Measurements from ENCODE around the gene HOXD10.
A peak's percentile ranks its signal among the peaks of the same experiment; 100 is the strongest.

The HOXD10 gene

DNA sequence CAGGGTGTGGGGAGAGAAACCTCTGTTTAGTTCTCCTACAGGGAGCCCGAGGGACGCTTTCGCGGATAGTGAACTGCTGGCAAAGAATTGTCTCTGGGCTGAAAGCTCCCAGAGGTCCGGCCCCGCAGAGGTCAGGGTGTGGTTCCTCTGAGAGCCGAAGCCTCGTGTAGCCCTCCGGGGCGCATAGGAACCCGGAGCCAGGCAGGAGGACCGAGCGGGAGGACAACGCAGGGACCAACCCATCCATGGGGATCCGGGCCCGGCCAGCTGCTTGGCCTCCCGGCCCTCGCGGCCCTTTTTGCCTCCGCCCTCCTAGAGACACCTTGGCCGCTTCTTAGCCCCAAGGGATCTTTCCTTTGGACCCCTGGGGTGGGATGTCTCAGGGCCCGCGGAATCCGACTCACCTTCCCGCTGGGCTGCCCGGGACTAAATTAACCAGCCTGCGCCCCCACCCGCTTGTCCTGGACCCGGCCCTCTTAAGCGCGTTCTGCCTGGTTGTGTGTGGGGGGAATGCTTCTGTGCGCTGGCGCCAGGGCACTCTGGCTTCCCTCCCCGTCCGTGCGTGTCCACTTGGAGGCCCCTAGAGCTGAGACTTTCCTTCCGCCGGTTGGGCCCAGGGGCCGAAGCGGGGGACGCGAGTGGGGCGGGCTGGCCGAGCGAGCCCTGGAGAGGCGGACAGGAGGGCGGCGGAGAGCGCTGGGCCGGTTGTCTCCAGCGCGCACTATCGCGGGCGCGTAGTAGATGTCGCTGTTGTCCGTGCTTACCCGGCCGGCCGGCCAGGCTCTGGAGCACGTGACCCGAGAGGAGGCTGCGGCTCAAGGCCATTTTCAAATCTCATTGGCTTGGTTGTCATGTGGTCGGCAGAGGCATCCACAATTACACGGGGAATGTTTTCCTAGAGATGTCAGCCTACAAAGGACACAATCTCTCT, at the start of gene HOXD10:
Gene HOXD10, plus strand, starts transcription at position 896 of the 931 bp plus-strand sequence. CDS start 56 bp downstream, outside the sequence.
- DNase-seq = no peak

DNA sequence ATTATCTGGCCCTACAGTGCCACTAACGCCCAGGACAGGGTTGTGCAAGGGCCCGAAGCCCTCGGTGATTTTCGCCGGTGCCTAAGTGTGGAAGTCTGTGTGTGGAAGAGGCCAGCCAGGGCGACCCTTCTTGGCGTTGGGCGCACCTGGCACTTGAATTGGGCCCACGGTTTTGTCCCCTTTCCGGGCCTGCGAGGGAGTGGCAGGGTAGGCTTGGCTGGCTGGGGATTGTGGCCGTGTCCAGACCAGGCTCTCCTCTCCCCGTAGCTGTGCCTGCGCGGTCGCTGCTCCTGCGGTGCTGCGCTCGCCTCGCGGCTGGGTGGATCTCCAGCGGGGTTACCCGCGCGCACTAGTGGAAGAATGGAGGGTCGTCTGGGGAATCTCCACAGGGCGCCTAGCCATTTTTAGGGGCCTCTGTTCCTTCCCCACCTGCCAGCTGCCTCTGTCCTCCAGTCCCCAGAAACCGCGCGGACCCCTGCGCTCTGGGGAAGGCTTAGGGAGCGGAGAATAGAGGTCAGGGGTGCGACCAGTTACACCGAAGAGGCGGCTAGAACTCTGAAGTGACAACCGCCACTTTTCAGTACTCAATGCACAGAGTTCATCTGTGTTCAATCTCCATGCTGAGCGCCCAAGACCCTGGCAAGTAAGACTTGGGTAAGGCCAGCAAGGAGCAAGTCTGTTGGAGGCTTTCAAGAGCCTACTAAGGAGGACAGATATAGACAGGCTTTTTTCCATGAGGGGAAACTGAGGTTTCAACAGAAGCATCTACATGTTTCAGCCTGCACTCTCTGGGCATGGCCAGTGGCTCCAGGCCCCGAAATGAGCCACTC, 48.8 kb upstream of the HOXD10 start:
- DNase-seq = no peak

DNA sequence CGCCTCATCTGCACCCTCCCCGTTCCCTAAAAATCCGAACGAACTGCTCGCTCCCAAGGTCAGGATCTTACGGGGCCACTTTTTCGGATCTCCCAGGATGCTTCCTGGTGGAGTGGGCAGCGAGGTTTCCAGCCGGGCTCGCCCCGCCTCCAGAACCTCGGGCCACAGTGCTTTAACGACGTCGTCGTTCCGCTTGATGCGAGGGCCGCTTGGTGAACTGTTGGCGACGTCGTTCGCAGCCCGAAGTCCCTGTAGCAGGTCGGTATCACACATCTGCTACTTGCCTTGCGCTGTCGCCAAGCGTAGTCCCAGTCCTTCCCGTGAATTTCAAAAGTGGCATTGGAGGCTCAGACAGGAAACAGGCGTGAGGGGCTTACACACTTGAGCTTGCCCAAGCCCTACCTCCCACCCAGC, 48.2 kb upstream of the HOXD10 start:
- no peak for DNase-seq

DNA sequence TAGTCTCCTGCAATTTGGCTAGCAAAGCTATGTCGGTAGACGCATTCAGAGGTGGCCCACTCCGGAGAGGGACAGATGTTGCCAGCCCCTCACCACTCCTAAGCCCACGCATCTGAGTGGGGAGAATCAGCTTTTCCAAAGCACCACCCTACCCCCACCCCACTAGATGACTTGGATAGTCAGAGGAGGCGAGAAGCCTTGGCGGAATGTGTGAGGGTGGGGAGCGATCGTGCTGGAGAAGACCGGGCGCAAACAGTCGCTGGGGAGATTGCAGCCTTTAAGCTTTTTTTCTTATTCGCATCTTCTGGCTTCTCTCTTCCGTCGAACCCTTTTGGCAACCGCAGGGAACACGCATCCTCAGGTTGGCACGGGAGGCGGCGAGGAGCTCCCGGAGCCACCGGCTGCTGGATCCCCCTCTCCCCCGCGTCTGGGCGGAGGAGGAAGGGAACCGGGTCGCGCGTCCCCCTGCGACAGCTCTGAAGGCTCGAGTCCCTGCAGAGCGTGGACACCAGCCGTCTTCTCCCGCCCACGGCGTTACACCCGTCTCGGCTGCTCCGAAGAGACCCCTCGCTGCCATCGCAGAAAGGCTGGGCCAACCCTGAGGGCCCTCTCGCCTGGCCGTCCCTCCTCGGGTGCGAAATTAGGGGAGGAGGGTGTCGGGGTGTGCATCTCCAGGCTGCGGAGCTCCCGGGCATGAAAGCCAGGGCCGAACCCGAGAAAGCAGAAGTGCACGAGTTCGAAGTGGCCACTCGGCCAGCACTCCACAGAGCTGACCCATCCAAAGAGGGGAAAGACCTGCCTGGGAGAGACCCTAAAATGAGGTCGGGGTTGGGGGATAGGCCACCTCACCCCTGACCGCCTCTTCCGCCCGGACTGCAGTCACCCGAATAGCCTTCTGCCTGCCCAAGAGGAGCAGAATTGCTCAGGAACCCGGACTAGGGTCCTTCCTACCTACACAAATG, 45.0 kb upstream of the HOXD10 start:
- DNase-seq = no peak

DNA sequence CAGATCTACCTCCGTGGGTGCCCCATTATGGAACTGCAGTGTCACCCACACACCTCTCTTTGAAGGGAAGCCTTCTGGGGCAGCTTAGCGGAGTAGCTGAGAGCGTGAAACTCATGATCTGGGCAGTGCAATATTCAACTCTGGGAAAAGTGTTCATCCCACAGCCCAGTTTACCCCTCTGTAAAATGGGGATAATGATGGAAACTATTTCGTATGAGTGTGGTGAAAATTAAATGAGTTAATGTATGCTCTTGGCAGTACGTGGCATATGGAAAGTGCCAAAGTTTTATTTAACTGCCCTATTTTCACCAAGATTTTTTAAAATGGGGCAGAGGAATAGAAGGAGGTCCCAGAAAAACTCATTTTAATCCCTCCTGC, 44.3 kb upstream of the HOXD10 start:
- DNase-seq = no peak

DNA sequence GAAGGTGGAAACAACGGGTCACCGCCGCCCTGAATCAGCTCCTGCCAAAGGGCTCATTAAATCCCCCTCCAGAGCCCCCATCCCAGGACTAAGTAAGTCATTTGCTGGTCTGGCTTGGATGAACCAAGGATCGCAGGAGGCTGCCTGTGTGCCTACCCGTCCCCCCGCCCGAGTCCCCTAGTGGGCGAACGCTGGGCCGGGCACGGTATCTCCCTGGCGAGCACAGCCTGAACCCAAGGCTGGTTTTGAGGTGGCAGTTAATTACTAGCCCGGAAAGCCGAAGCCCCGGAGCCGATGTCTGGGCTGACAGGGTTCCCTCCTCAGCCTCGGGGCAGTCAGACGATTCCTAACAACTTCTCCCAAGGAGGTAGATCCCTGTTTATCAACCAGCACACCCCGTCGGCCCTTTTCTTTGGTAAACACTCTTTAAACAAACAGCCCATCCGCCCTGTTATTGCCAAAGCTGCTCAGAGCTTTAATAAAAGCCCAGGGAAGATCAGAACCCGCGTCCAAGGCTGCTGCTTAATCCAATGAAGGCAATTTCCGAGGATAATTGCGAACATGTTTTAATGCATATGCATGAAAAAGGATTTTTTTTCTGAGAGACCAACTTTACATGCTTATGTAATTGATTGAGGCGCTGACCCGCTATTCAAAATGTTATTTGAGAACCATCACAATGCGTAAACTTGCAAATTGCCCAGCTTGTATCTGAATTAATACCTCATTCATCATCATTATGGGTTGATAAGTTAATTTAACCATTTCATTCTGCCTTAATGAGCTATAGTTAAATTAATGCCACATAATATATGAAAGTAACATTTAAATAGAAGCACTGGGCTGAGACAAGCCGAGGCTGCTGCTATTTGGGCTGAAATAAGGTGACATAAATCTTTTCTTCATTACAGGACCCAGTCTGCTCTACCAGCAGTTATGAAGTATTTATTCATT, 43.4 kb upstream of the HOXD10 start:
- DNase-seq = no peak

DNA sequence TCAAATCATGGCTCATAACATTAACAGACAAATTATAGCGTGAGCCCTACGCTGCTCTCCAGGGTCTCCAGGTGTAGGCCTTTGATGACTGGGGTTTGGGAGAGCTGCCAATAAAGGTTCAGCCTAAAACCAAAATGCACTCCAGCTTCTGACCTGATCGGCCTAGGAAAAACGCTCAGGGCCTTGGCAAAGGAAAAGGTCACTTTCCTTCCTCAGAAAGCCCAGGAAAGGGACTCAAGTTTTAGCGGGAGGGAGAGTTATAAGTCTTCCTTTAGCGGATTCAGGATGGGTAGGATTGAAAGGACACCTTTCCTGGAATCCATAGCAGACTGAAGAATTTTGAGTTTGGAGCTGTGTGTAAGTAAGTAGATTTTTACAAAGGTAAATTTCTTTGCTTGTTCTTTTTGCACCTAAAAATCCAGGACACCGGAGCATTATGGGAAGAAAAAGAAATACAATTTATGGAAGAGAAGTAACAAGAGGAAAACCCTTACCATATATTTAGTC, 41.6 kb upstream of the HOXD10 start:
- DNase-seq = peak; percentile 11

DNA sequence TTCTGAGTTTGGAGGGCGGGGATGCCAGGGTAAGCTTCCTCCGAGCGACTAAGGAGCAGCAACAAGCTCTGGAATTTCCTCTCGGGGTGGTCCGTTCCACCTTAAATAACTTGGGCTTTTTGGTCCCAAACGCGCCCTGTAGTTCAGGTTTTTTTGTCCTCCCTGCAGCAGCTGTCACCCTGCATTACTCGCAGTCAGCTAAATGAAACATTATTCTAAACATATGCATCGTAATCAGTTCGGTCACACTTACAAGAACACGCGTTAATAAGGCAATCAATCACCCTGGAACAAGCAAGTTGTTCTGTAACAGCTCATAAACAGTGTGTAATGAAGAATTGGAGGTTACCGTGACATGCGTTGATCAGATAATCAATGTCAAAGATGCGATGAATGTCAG, 41.1 kb upstream of the HOXD10 start:
- DNase-seq = no peak

DNA sequence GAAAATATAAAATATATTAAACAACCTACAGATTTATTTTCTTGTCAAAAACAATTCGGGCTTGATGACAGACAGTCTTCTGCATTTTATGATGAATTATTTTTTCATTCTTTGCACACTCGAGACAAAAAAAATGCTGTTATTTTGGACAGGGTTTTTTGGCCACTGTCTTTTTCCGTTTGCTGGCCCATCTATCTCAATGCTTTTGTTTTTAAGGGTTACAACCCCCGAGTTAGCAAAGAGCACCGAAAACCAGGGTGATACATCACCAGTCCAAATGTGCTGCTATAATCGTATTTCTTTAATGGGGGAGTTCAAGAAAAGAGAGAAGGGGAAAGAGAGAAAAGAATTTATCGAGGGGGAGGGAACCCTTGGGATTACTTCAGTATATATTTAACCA, 40.5 kb upstream of the HOXD10 start:
- no peak for DNase-seq

DNA sequence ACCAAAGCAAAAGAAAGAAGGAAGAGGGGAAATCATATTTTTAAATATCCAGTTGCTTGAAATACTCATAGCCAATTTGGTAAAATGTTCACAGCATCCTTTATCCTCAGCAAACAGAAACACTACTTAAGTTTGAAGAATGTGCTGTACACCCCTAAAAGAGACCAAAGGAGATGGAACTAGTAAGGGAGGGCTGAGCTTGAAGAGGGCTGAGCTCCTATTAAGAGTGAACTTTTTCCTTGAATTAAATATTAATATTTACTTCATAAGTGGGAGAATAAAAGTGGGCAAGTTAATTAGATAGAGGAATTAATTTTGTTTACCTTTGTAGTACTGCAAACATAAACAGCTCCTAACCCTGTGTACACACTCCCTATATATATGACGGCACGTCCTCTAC, 39.8 kb upstream of the HOXD10 start:
- DNase-seq = no peak

DNA sequence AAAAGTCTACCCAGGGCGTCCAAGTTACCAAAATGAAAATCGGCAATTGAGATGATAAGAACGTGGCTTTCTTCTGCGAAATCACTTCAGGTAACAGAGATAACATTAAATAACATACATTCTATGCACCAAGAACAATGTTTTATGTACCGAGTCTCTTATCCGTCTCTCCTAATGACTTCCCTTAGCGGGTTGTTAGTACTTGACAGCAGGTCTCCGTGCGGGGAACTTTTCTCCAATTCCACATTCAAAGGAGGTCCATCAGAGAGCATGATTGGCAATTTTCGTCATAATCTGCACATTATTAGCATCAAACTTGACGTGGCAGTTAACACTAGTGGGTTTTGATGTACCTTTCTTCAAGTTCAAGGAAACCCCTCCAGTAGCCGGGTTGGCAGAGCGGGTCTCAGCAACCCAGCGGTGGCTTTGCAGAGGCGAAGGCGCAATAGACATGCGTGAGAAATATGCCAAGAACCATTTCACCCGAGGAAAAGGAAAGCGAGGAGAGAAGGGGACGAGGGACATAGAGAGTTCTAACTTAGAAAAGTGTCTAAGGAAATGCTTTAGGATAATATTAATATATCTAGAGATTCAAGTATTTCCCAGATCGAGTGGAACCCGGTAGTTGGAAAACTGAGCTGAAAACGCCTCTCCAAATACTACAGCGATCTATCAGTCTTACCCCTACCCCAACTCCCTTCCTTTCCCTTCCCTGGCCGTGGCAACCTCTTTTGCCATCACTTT, 37.9 kb upstream of the HOXD10 start:
- DNase-seq = no peak

DNA sequence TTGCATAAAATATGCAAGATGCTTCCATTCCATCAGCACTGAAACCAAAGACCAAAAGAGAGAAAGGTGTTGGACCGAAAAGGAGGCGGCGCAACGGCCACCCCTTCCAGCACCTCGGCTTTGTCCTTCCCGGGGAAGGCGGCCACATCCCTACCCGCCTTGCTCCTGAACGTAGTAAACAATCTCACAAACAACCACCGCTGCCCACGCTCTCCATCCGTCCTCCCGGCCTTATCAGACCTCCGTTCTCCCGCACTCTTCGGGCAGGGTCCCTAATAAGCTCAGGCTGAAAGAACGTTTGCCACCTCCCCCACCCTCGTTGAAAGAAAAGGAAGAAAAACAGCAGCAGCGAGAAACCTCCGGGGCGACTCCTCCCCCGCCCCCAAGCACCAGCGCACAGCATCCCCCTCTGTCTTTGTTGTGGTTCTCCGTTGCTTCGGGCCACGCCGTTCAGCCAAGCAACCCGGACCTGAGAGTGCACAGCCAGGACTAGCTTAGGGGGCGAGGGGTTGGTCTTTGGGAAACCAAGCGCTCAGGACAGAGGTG, 37.2 kb upstream of the HOXD10 start:
- no peak for DNase-seq

DNA sequence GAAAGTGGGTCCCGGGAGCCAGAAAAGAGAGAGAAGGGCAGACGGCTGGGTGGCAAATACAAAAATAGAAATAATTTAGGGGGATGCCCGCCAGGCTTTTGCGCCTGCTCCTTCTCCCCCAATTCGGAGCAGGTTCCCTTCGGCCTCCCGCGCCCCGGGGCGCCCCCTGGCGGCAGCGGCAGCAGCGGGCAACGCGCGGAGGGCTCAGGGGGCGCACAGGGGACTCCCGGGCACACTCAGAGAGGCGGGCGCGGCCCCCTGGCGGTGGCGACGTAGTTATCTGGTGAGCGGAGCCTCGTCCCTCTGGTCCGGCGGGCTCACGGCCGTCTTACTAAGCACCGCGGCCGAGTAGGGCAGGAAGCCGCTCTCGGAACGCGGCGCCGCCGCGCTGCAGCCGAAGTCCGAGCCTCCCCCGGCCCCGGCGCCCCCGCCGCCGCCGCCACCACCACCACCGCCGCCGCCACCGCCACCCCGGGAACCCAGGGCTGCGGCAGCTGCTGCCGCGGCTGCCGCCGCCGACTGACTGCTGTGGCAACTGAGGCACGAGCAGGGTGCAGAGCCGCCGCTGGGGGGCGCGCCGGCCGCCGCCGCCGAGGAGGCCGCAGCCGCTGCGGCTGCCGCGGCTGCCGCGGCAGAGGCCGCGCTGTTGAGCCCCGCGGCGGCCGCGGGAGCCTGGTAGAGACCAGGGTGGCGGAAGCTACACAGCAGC, 36.6 kb upstream of the HOXD10 start:
- DNase-seq = no peak

DNA sequence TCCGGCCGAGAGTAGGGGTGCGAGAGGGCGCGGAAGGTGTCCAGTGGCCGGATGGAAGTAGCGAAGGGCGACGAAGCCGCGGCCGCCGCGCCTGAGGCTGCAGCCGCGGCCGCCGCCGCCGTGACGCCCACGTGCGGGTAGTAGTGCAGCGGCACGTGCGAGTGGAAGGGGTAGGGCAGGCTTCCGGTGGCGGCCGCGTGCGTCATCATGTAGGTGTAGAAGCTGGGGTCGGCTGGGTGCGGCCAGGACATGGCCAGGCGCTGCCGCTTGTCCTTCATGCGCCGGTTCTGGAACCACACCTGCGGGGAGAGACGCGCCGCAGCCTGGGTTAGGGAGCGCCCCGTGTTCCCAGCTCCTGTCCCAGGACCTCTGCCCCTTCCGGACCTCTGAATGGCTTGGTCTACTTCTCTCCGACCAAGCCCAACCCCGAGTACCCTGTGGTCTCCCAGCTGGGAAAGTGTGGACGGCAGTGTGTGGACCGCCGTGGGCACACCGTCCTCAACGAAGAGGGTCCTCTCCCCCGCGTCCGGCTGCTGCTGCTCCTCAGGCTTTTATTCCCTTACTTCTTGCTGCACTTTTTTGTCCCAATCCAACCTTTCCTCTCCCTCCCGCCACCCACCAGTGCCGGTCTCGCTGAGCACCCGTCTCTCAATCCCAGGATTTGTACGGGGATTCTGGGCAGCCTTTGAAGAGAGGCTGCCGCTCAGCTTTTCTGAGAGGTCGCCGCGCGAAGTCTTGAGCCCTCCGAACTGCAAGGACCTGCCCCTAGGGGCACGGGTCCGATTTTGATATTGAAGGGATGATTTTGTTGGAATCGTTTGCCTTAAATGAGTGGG, 35.8 kb upstream of the HOXD10 start:
- DNase-seq = no peak

DNA sequence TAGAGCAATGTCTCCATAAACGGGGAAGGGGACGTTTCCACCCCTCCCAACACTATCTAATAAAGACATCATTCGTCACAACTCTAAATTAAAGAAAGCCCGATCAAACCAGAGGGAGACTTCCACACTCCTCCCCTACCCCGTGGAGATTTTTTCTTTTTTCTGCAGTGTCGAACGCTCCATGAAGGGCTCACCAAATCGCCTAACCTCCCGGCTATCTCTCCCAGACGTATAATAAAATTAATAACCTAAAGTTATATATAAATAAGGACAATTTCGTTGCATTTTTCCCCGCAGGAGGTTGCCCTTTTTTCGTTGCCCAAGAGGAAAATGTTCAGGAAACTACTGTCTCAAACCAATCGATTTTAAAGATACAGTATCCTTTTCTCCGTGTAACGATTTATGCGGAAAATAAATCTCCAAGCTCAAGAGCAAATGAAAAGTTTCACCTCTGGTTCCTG, 35.2 kb upstream of the HOXD10 start:
- DNase-seq = no peak

DNA sequence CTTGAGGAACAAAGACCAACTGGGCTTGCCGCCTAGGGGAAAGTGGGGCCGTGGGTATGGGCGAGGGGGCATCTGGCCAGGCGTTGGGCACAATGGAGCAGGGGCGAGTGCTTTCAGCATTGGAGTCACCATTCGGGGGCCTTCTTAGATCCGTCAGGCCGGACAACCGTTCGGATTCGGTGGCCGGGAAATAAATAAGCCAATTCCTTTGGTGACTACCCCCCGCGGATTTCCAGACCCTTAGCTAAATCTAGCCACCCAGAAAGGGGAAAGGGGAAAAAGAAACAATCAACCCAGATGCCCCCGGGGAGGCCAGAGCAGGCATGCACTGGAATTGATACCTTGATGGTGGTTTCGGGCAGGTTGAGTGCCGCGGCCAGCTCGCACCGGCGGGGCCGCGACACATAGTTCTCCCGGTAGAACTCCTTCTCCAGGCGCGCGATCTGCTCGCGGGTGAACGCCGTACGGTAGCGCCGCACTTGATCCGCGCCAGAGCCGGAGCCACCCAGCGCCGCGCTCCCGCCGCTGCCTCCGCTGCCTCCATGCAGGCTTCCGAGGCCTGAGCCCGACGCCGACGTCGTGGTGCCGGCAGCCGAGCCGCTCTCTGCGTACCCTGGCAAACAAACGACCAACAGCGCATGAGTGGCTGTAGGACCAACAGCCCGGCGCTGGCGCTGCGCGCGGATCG, 34.6 kb upstream of the HOXD10 start:
- DNase-seq = no peak

DNA sequence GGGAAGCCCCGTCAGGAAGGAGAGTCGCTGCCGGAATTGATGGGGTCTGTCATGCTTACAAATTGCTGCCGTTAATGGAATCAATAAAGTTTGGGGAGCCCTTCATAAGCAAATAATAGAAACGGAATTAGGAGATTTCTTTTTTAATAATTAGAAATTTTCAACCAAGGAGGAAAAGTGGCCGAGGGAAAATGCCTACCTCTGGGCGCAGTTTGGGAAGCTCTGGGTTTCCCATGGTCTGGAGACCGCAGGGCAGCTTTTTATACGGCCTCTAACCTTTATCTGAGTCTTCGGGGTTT, 34.1 kb upstream of the HOXD10 start:
- DNase-seq = no peak
